Measurements from ENCODE around the gene TMEM100. TPM values are rescaled to one million over a fixed set of nuclear protein-coding genes. Genes with fewer than 3 reads are reported as not detected.

The TMEM100 gene
- total RNA-seq, 2 experiments from 2014 or later = not detected

DNA sequence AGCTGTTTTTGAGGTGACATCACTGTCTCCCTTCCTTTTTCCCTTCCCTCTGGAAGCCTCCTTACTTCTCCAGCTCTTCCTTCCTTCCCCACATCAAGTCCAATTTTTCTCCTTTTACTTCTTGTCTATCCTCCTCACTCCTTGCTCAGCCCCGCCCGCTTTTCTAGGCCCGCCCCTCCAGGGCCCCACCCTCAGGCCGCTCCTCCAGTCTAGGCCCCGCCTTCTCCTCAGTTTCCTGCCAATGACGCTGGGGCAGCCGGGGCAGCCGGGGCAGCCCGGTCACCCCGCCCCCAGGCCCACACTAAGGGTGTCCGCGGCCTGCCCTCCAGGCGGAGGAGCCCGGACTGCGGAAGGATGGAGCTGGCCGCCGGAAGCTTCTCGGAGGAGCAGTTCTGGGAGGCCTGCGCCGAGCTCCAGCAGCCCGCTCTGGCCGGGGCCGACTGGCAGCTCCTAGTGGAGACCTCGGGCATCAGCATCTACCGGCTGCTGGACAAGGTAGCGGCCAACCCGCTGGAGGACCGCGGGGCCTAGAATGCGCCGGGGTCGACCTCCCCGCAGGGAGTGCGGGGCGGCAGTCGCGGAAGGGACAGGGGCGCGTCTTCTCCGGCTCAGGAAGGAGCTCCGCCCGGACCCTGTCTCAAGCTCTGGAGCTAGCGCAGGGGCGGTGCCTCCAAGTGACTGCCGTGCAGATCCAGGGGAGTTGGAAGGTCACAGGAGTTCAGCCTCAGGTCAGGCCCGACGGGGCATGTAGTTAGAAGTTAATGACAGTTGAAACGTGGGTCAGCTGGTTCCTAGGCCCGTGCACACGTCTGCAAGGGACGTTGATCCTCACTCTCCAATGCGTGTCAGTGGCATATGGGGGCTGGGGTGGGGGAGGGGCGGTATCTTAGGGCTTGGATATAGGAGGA lies 28.3 kb upstream of the TMEM100 start, which contains the start of gene PCTP:
Gene PCTP, plus strand, starts transcription at position 302 of the 908 bp plus-strand sequence. Its CDS starts 53 bp downstream, at position 355.
- H3K9me3 Mint-ChIP-seq = no peaks in the 10 kb centered on the region
- H3K4me3 Mint-ChIP-seq = peak within 1 kb of the TSS; percentile 80
- H3K36me3 Mint-ChIP-seq (ENCODE audit: low read depth) = no peaks in the 10 kb centered on the region
- peak; percentile 99 for ATAC-seq
- peaks cover 14% of the 10 kb centered on the region for H3K27me3 Mint-ChIP-seq
- H3K4me1 Mint-ChIP-seq (ENCODE audit: low read depth) = peaks cover 13% of the 10 kb centered on the region
- DNase-seq = peak; percentile 90
- H3K27ac Mint-ChIP-seq = peak within 1 kb of the TSS; percentile 27
- intact Hi-C loops (cut with micrococcal nuclease) = no loop called here
- TF ChIP-seq, protein P1, sequence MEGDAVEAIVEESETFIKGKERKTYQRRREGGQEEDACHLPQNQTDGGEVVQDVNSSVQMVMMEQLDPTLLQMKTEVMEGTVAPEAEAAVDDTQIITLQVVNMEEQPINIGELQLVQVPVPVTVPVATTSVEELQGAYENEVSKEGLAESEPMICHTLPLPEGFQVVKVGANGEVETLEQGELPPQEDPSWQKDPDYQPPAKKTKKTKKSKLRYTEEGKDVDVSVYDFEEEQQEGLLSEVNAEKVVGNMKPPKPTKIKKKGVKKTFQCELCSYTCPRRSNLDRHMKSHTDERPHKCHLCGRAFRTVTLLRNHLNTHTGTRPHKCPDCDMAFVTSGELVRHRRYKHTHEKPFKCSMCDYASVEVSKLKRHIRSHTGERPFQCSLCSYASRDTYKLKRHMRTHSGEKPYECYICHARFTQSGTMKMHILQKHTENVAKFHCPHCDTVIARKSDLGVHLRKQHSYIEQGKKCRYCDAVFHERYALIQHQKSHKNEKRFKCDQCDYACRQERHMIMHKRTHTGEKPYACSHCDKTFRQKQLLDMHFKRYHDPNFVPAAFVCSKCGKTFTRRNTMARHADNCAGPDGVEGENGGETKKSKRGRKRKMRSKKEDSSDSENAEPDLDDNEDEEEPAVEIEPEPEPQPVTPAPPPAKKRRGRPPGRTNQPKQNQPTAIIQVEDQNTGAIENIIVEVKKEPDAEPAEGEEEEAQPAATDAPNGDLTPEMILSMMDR (IDR thresholded peaks at IDR 0.05) = peak; percentile 59
- ChIA-PET CTCF (interaction anchor here (0.8 to 3.1 kb wide), 8 partner anchors 11 to 224 kb away, joined by 3 to 25 read pairs (median 5); no protein-coding TSS in a partner anchor), POLR2A (interaction anchor here (1.2 kb wide), 1 partner anchor 17 kb away, joined by 3 read pairs; no protein-coding TSS in a partner anchor)

DNA sequence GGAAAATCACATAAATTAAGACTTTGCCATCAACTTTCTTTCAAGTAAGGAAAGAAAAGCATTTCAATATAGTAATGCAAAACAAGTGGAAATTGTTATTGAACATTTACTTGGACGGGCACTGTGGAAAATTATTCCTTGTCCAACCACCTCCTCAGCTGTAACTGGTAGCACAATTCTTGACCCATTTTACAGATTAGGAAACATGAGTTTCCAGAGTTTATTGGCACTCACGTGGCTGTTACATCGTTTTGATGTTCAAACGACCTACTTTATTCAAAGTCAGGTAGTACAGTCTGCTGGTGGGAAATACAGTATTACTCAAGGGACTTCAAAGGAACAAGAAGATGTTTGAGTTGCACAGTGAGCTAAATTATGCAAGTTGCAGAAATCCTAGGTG lies 27.3 kb upstream of the TMEM100 start:
- DNase-seq (no peak), ATAC-seq (no peak)
- ChIA-PET POLR2A (no interaction called here), CTCF (interaction anchor here (0.9 to 3.1 kb wide), 4 partner anchors 12 to 30 kb away, joined by 3 to 25 read pairs (median 6); no protein-coding TSS in a partner anchor)
- TF ChIP-seq, protein P1 (IDR thresholded peaks at IDR 0.05) = no peak
- H3K36me3 Mint-ChIP-seq (ENCODE audit: low read depth) = no peaks in the 10 kb centered on the region
- intact Hi-C loops (cut with micrococcal nuclease) = no loop called here
- H3K4me3 Mint-ChIP-seq = peak overlapping the region; percentile 80
- peaks cover 13% of the 10 kb centered on the region for H3K4me1 Mint-ChIP-seq (ENCODE audit: low read depth)
- no peak overlapping the region for H3K27ac Mint-ChIP-seq
- no peaks in the 10 kb centered on the region for H3K9me3 Mint-ChIP-seq
- H3K27me3 Mint-ChIP-seq = peaks cover 20% of the 10 kb centered on the region

- ATAC-seq = no peak
- no peak overlapping the region for H3K4me3 Mint-ChIP-seq
- intact Hi-C loops (cut with micrococcal nuclease) = no loop called here
Observed at GRCh38 chr17:55748841-55749240, 26.2 kb upstream of the TMEM100 start.

GRCh38 chr17:55747209-55747608 lies 24.5 kb upstream of the TMEM100 start:
- TF ChIP-seq, protein P1 (IDR thresholded peaks at IDR 0.05) = no peak
- H3K4me1 Mint-ChIP-seq (ENCODE audit: low read depth) = peaks cover 12% of the 10 kb centered on the region
- intact Hi-C loops (cut with micrococcal nuclease) = no loop called here
- H3K27ac Mint-ChIP-seq = no peak overlapping the region
- ATAC-seq (no peak), DNase-seq (no peak)
- H3K36me3 Mint-ChIP-seq (ENCODE audit: low read depth) = no peaks in the 10 kb centered on the region
- H3K27me3 Mint-ChIP-seq = peaks cover 25% of the 10 kb centered on the region
- no peaks in the 10 kb centered on the region for H3K9me3 Mint-ChIP-seq
- CTCF ChIA-PET = no interaction called here
- POLR2A ChIA-PET = no interaction called here
- no peak overlapping the region for H3K4me3 Mint-ChIP-seq

More at GRCh38 chr17:55748841-55749240, 26.2 kb upstream of the TMEM100 start:
- ChIA-PET POLR2A (no interaction called here), CTCF (interaction anchor here (3.1 kb wide), 1 partner anchor 13 kb away, joined by 25 read pairs; no protein-coding TSS in a partner anchor)
- peaks cover 21% of the 10 kb centered on the region for H3K27me3 Mint-ChIP-seq
- DNase-seq = no peak
- H3K4me1 Mint-ChIP-seq (ENCODE audit: low read depth) = peaks cover 13% of the 10 kb centered on the region
- no peaks in the 10 kb centered on the region for H3K9me3 Mint-ChIP-seq
- TF ChIP-seq, protein P1 (IDR thresholded peaks at IDR 0.05) = no peak
- no peaks in the 10 kb centered on the region for H3K36me3 Mint-ChIP-seq (ENCODE audit: low read depth)
- no peak overlapping the region for H3K27ac Mint-ChIP-seq

DNA sequence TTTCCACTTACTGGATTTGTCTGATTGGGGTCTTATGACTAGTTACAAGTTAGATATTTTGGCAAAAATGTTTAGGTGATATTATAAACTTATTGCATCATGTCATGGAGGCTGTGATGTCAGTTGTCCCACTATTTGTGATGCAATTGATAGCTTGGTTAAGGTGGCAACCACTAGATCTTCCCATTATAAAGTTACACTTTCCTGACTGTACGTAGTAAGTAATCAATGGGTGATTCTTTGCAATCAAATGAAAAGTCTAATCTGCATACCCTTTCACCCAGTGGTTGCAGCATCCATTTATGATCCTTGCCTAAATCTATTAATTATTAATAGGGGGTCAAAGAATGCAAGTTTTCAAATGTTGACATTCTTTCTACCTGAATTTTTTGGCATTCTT lies 23.8 kb upstream of the TMEM100 start:
- Mint-ChIP-seq H3K9me3 (no peaks in the 10 kb centered on the region), H3K36me3 (ENCODE audit: low read depth) (no peaks in the 10 kb centered on the region), H3K4me1 (ENCODE audit: low read depth) (peaks cover 6% of the 10 kb centered on the region), H3K4me3 (no peak overlapping the region), H3K27ac (no peak overlapping the region), H3K27me3 (peaks cover 28% of the 10 kb centered on the region)
- CTCF ChIA-PET = no interaction called here
- DNase-seq (no peak), ATAC-seq (no peak)
- intact Hi-C loops (cut with micrococcal nuclease) = no loop called here
- TF ChIP-seq, protein P1 (IDR thresholded peaks at IDR 0.05) = no peak
- POLR2A ChIA-PET = no interaction called here

All from activated CD8-positive, alpha-beta T cell treated with anti-CD3 and anti-CD28 coated beads for 36 hours (primary cell).